ENCODE measurements around the gene PIK3AP1. TPM values are rescaled to one million over a fixed set of nuclear protein-coding genes. Genes with fewer than 3 reads are reported as not detected.

The PIK3AP1 gene
- total and polyA plus RNA-seq, 2 experiments from 2014 or later: not detected

- no peak for DNase-seq
- 59 to 66% methylated on average over 7 of the region's 7 CpGs for WGBS, 2 experiments (ENCODE audit: low coverage in 1 of 2, low lambda C conversion rate in 2 of 2, missing lambda C conversion rate in 2 of 2)
- Histone ChIP-seq H3K9ac (no peak overlapping the region), H3F3A (ENCODE audit: insufficient read depth) (no peaks in the 10 kb centered on the region), H3K4me2 (ENCODE audit: unreplicated experiment) (no peak overlapping the region), H3K4me3 (no peak overlapping the region), H3K9me2 (ENCODE audit: insufficient read depth) (no peaks in the 10 kb centered on the region), H3K9me3 (ENCODE audit: low read depth) (no peaks in the 10 kb centered on the region), H3K27me3 (replicated peaks; ENCODE audit: insufficient read depth) (no peaks in the 10 kb centered on the region), H2AFZ (no peak overlapping the region), H3K36me3 (ENCODE audit: low read depth) (no peaks in the 10 kb centered on the region), H4K20me1 (ENCODE audit: insufficient read depth) (no peaks in the 10 kb centered on the region), H3K4me1 (ENCODE audit: insufficient read depth) (no peaks in the 10 kb centered on the region), H3K79me2 (ENCODE audit: insufficient read depth) (no peaks in the 10 kb centered on the region), H3K27ac (no peak overlapping the region)
- in situ Hi-C loops (cut with MboI): no loop called here
- TF ChIP-seq EZH2phosphoT487 (IDR thresholded peaks at IDR 0.05; ENCODE audit: insufficient read depth, low read depth): no peak
- TF ChIP-seq EZH2 (IDR thresholded peaks at IDR 0.05; ENCODE audit: insufficient read depth, poor library complexity, severe bottlenecking): no peak
Observed at GRCh38 chr10:96655461-96656197, 64.7 kb downstream of the PIK3AP1 start.

DNA sequence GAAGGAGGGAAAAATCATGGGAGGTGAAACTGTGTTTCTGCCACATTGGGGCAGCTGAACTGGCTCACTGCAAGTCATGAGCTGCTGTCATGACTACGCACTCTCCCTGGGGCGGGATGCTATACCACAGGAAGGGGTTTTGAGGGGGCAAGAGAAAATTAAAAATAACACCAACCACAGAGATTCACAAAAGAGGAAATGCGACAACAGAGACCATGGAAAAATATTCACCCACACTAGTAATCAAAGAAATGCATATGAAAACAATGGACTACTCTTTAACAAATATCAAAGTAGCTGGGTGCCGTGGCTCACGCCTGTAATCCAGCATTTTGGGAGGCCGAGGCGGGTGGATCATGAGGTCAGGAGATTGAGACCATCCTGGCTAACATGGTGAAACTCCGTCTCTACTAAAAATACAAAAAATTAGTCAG lies 68.3 kb downstream of the PIK3AP1 start:
- no peaks in the 10 kb centered on the region for H3K79me2 ChIP-seq (ENCODE audit: insufficient read depth)
- no peaks in the 10 kb centered on the region for H4K20me1 ChIP-seq (ENCODE audit: insufficient read depth)
- in situ Hi-C loops (cut with MboI): no loop called here
- H3K36me3 ChIP-seq (ENCODE audit: low read depth): no peaks in the 10 kb centered on the region
- no peaks in the 10 kb centered on the region for H3K9me2 ChIP-seq (ENCODE audit: insufficient read depth)
- TF ChIP-seq EZH2phosphoT487 (IDR thresholded peaks at IDR 0.05; ENCODE audit: insufficient read depth, low read depth): no peak
- H3K4me1 ChIP-seq (ENCODE audit: insufficient read depth): no peaks in the 10 kb centered on the region
- H2AFZ ChIP-seq: no peak overlapping the region
- no peak overlapping the region for H3K4me3 ChIP-seq
- WGBS, 2 experiments (ENCODE audit: low coverage in 1 of 2, low lambda C conversion rate in 2 of 2, missing lambda C conversion rate in 2 of 2): 69 to 70% methylated on average over 8 of the region's 8 CpGs
- H3K4me2 ChIP-seq (ENCODE audit: unreplicated experiment): no peak overlapping the region
- 0 out of 2 replicates have a peak, but pooled peaks cover 8% of the 10 kb centered on the region for H3K27me3 ChIP-seq (replicated peaks; ENCODE audit: insufficient read depth)
- H3K9ac ChIP-seq: no peak overlapping the region
- no peaks in the 10 kb centered on the region for H3F3A ChIP-seq (ENCODE audit: insufficient read depth)
- DNase-seq: no peak
- no peak overlapping the region for H3K27ac ChIP-seq
- no peaks in the 10 kb centered on the region for H3K9me3 ChIP-seq (ENCODE audit: low read depth)

DNA sequence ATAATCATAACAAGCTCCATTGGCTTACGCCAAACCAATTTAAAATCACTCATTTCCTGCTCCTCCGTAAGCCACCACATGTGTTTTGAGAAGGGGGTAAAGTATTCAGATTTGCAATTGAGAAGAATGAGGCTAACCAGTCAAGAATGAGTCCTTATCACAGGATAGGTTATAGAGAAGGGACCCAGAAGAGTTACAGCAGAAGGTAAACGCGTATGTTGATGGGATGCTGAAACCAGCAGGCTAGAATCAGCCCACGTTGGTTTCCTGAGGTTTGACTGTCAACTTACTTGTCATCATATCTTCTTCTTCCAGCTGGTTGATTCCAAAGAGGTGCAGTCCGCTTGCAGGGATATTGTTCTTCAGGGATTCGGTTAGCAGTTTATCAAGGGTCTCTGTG lies 69.4 kb downstream of the PIK3AP1 start:
- Histone ChIP-seq H2AFZ (no peak overlapping the region), H3K36me3 (ENCODE audit: low read depth) (no peaks in the 10 kb centered on the region), H3K27me3 (replicated peaks; ENCODE audit: insufficient read depth) (peaks cover 12% of the 10 kb centered on the region; the same call in 1 of the 2 replicates), H3K4me1 (ENCODE audit: insufficient read depth) (no peaks in the 10 kb centered on the region), H3K9me3 (ENCODE audit: low read depth) (no peaks in the 10 kb centered on the region), H3F3A (ENCODE audit: insufficient read depth) (no peaks in the 10 kb centered on the region), H4K20me1 (ENCODE audit: insufficient read depth) (no peaks in the 10 kb centered on the region), H3K27ac (no peak overlapping the region), H3K4me3 (no peak overlapping the region), H3K9me2 (ENCODE audit: insufficient read depth) (no peaks in the 10 kb centered on the region), H3K79me2 (ENCODE audit: insufficient read depth) (no peaks in the 10 kb centered on the region), H3K4me2 (ENCODE audit: unreplicated experiment) (no peak overlapping the region), H3K9ac (no peak overlapping the region)
- in situ Hi-C loops (cut with MboI): no loop called here
- no peak for DNase-seq
- WGBS, 2 experiments (ENCODE audit: low coverage in 1 of 2, low lambda C conversion rate in 2 of 2, missing lambda C conversion rate in 2 of 2): 56 to 60% methylated on average over 7 of the region's 7 CpGs
- no peak for TF ChIP-seq EZH2phosphoT487 (IDR thresholded peaks at IDR 0.05; ENCODE audit: insufficient read depth, low read depth)
- TF ChIP-seq EZH2 (IDR thresholded peaks at IDR 0.05; ENCODE audit: insufficient read depth, poor library complexity, severe bottlenecking): no peak

DNA sequence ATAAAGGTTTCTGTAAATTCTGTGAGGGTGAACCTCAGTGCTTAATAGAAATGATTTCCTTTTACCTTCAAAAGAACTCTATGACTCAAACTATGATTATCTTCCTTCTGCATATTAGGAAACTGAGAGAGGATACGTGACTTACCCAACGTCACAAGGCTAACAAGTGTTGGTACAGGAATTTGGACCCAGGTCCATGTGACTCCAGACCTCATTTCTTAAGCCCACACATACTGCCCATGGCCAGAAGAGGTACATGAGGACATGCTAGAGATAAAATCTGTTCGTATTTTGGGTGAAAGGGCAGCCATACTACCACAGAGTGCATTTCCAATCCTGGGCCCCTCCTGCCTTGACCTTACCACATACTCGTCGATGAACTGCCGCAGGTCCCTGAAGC lies 72.0 kb downstream of the PIK3AP1 start:
- Histone ChIP-seq H3K36me3 (ENCODE audit: low read depth) (no peaks in the 10 kb centered on the region), H3K79me2 (ENCODE audit: insufficient read depth) (no peaks in the 10 kb centered on the region), H4K20me1 (ENCODE audit: insufficient read depth) (no peaks in the 10 kb centered on the region), H2AFZ (no peak overlapping the region), H3K9ac (no peak overlapping the region), H3K4me2 (ENCODE audit: unreplicated experiment) (no peak overlapping the region), H3K9me2 (ENCODE audit: insufficient read depth) (no peaks in the 10 kb centered on the region), H3K4me3 (no peak overlapping the region), H3K4me1 (ENCODE audit: insufficient read depth) (no peaks in the 10 kb centered on the region), H3F3A (ENCODE audit: insufficient read depth) (no peaks in the 10 kb centered on the region), H3K9me3 (ENCODE audit: low read depth) (no peaks in the 10 kb centered on the region), H3K27me3 (replicated peaks; ENCODE audit: insufficient read depth) (peaks cover 12% of the 10 kb centered on the region; the same call in 1 of the 2 replicates), H3K27ac (no peak overlapping the region)
- TF ChIP-seq EZH2 (IDR thresholded peaks at IDR 0.05; ENCODE audit: insufficient read depth, poor library complexity, severe bottlenecking): no peak
- no peak for TF ChIP-seq EZH2phosphoT487 (IDR thresholded peaks at IDR 0.05; ENCODE audit: insufficient read depth, low read depth)
- 53 to 62% methylated on average over 6 of the region's 6 CpGs for WGBS, 2 experiments (ENCODE audit: low coverage in 1 of 2, low lambda C conversion rate in 2 of 2, missing lambda C conversion rate in 2 of 2)
- in situ Hi-C loops (cut with MboI): no loop called here
- no peak for DNase-seq
